Brain microvascular endothelial cell (primary cell): ENCODE data around the gene CALN1.

Source experiments
- DNase-seq: peaks from one replicate; pipeline ENCODE4 v3.0.0-alpha.2; 2020
- H3K27ac ChIP-seq: fragments of 250-450 bp; sonication (Bioruptor Pico); 2 replicates; pipeline ENCODE4 v1.5.1; 2020; ENCODE audit warnings: mild to moderate bottlenecking, moderate library complexity
- H3K27me3 ChIP-seq: fragments of 250-450 bp; sonication (Bioruptor Pico); replicated peaks from 2 replicates; pipeline ENCODE4 v1.5.1; 2020; ENCODE audit warnings: mild to moderate bottlenecking
- H3K36me3 ChIP-seq: fragments of 250-450 bp; sonication (Bioruptor Pico); replicated peaks from 2 replicates; pipeline ENCODE4 v1.5.1; 2020; ENCODE audit warnings: mild to moderate bottlenecking
- H3K4me3 ChIP-seq: 2 replicates; pipeline ENCODE4 v1.5.1; 2011; ENCODE audit warnings: low read depth, mild to moderate bottlenecking, control low read depth, low read length, moderate library complexity
- CTCF ChIP-seq: IDR thresholded peaks from 2 replicates; pipeline ENCODE4 v1.5.1; 2011; ENCODE audit warnings: low read depth, mild to moderate bottlenecking, moderate library complexity, low read length, control low read depth, inconsistent platforms; ENCODE audit errors: missing control alignments
- in situ Hi-C: cut with HindIII; loops from 2 replicates; pipeline ENCODE4 v1.10.0; 2017; ENCODE audit warnings: low sequenced_read_pairs, low pct_ligation_motif_present

The CALN1 gene

DNA sequence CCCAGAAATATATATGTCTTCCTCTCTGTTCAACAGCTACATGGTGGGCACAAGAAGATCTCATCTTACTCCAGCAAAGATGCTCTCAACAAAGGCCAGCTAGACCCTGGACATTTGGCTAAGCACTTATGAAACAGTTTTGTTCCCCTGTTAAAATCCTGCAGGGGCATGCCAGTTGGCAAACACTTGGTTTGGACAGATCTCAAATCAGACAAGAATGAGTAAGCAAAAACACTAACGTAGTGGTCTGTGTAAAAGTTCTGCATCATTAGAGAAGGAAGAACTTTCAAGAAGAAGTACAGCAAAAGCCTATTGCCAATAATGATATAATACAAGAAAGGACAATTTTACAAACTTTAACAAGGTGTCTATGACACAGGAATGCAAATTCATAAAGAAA is 125.6 kb downstream of the CALN1 start:
- H3K27ac ChIP-seq: no peak overlapping the region
- DNase-seq: no peak
- no peak for TF ChIP-seq CTCF
- in situ Hi-C loops: no loop called here
- H3K27me3 ChIP-seq: no peaks in the 10 kb centered on the region
- H3K36me3 ChIP-seq: no peaks in the 10 kb centered on the region
- H3K4me3 ChIP-seq: no peak overlapping the region

DNA sequence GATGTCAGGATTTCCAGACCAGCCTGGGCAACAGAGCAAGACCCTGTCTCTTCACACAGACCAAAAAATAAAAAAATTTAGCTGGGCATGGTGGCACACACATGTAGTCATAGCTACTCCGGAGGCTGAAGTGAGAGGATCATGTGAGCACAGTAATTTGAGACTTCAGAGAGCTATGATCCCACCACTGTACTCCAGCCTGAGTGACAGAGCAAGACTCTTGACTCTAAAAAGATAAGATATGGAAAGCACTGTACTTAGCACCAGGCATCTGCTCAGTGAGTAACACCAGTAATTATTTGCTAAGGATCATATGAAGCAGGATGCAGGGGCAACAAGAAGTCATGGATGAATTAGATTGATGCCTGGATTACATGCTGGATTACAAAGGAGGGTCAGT is 128.8 kb downstream of the CALN1 start:
- no peak for TF ChIP-seq CTCF
- Histone ChIP-seq H3K4me3 (no peak overlapping the region), H3K27me3 (no peaks in the 10 kb centered on the region), H3K27ac (no peak overlapping the region), H3K36me3 (no peaks in the 10 kb centered on the region)
- in situ Hi-C loops: no loop called here
- no peak for DNase-seq

DNA sequence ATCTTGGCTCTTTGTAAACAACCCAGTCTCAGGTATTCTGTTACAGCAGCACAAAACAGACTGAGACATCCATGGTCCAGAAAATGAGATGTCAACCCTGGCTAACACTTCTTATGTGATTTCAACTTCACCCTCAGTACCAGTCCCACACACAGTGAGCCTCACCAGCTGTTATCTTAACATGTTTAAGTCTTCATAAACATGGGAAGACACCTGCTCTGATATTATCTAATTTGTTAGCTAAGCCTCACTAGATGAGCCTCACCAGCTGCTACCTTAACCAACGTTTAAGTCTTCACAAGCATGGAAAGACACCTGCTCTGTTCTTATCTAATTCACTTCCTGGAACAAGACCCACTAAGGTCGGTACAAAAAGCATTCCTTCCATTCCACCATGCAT is 130.8 kb downstream of the CALN1 start:
- H3K36me3 ChIP-seq: no peaks in the 10 kb centered on the region
- in situ Hi-C loops: no loop called here
- TF ChIP-seq CTCF: no peak
- H3K27ac ChIP-seq: no peak overlapping the region
- H3K4me3 ChIP-seq: no peak overlapping the region
- DNase-seq: no peak
- H3K27me3 ChIP-seq: no peaks in the 10 kb centered on the region

DNA sequence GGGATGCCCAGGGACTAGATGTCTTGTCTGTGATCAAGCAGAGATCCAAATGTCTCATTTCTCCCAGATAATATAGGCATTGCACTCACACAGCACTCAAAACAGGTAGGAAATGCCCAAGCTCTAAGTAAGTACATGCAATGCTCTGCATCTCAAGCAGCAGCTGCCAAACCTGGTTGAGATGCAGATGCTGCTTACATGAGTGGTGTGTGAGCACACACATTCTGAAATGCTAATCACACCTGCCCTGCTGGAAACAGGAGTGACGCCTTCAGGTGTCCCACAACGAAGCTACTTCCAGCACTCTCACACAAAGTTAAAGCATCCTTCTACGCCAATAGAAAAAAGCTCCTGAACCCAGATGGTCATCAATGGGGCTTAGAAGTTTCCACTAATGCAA is 132.9 kb downstream of the CALN1 start:
- TF ChIP-seq CTCF: no peak
- no peak for DNase-seq
- H3K36me3 ChIP-seq: no peaks in the 10 kb centered on the region
- H3K27me3 ChIP-seq: no peaks in the 10 kb centered on the region
- H3K4me3 ChIP-seq: no peak overlapping the region
- no peak overlapping the region for H3K27ac ChIP-seq
- in situ Hi-C loops: no loop called here

DNA sequence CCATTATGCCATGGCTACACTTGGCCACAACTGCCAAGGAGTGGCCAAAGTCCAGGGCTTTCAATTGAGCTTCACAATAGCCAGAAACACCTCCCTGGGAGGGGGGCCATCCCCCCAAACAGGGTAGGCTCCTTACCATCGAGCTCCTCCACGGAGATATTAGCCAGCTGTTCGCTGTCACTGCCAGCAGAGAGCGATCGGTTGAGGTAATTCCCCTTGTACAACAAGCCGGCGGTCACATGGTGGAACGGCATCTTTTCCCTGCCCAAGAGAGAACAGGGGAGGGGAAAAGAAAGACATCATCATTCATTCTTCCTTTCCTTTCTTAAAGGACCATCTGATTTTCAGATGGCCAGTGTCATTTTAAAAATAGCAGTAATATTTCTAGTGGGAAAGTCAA is 133.6 kb downstream of the CALN1 start:
- DNase-seq: no peak
- TF ChIP-seq CTCF: no peak
- Histone ChIP-seq H3K4me3 (no peak overlapping the region), H3K27me3 (no peaks in the 10 kb centered on the region), H3K27ac (no peak overlapping the region), H3K36me3 (no peaks in the 10 kb centered on the region)
- in situ Hi-C loops: no loop called here

DNA sequence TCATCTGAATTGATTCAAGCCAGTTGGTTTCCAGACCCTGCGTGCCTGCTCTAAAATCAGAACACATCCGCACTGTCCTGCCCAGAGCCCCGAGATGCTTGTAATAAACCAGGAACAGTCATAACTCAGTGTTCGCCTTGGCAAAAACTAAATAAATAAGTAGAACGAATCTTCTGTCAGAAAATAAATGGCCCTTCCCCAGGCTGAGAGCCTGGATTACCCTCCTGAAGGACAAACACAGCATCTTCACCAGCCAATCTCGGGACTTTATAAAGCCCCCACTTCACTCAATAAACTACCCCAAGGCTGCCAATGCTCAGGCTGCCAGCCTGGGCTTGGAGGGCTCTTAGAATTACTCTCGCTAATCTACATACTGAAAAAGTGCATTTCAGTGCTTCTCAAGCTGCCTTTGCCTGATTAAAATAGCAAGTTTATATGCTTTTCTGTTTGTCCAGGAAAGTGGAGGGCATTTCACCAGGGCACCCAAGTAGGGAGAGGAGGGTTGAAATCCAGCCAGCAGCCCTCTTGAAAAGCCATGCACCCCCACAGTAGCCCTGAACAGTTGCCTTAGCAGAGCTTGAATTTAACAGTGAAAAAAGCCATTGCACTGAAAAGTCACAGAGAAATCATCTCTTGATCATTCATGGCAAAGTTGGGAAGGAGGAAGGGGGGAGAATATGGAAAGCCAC is 136.6 kb downstream of the CALN1 start:
- Histone ChIP-seq H3K27me3 (no peaks in the 10 kb centered on the region), H3K4me3 (no peak overlapping the region), H3K36me3 (no peaks in the 10 kb centered on the region), H3K27ac (no peak overlapping the region)
- in situ Hi-C loops: no loop called here
- no peak for DNase-seq
- no peak for TF ChIP-seq CTCF
